ENCODE measurements around the gene LCP1. TPM values are rescaled to one million over a fixed set of nuclear protein-coding genes. Genes with fewer than 3 reads are reported as not detected.

Gene LCP1
- total and polyA plus RNA-seq, 9 of the 15 experiments (the other 6 are each of a cell fraction or from before 2014, with no cell fraction given): 83.0 to 255 (median 163) TPM

DNA sequence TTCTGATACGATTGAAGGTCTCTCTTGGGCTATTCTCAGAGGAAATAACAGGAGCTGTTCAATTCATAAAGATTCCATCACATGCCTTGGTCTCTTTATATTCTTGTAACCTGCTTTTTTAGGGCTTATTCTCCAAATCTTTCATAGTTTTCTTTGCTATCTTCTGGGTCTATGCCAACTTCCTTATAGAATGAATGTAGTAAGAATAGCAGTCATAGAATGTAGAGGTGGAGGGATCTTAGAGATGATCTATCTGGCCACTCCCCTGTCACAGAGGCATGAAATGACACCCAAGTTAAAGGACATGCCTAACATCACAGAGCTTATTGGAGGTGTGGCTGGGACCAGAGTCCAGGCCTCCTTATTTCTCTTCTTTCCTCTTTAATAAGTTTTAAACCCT is 13.2 kb downstream of the LCP1 start:
- peaks cover 8% of the 10 kb centered on the region; the same call in 1 of the 2 replicates for H4K20me1 ChIP-seq (replicated peaks; ENCODE audit: control insufficient read depth, insufficient read depth, low read length)
- intact Hi-C loops (cut with micrococcal nuclease): no loop called here
- 33% methylated on average over 1 of the region's 1 CpG for WGBS (ENCODE audit: insufficient coverage, low coverage, missing lambda C conversion rate)

More for the DNA sequence above, 13.2 kb downstream of the LCP1 start:
- CTCF ChIA-PET (ENCODE audit: low intra/inter-chr PET ratio): no interaction called here
- FAIRE-seq (no peak), ATAC-seq (peak; percentile 55), DNase-seq (ENCODE audit: extremely low read depth in 1 of 4, low spot score in 3 of 4) (no peak)
- no peaks in the 10 kb centered on the region for H3K27me3 ChIP-seq (ENCODE audit: control insufficient read depth in 2 of 2, insufficient read depth in 2 of 2, low read length in 2 of 2)
- no peak overlapping the region for H3K4me2 ChIP-seq (ENCODE audit: insufficient read depth, low read length)
- H2AFZ ChIP-seq (ENCODE audit: low read depth, low read length): no peak overlapping the region
- POLR2A ChIA-PET: interaction anchor here (0.6 to 2.3 kb wide), 6 partner anchors 10 to 1641 kb away, joined by 3 to 8 read pairs (median 3); no protein-coding TSS in a partner anchor
- no peaks in the 10 kb centered on the region for H3K9me1 ChIP-seq (ENCODE audit: control insufficient read depth, insufficient read depth, low read length)
- peaks cover 54% of the 10 kb centered on the region; the same call in 2 of the 3 replicates for H3K36me3 ChIP-seq (ENCODE audit: control insufficient read depth, insufficient read depth, low read length)
- H3K9ac ChIP-seq (ENCODE audit: insufficient read depth in 1 of 2, low read depth in 2 of 2, low read length in 2 of 2): no peak overlapping the region
- TF ChIP-seq, protein P1, sequence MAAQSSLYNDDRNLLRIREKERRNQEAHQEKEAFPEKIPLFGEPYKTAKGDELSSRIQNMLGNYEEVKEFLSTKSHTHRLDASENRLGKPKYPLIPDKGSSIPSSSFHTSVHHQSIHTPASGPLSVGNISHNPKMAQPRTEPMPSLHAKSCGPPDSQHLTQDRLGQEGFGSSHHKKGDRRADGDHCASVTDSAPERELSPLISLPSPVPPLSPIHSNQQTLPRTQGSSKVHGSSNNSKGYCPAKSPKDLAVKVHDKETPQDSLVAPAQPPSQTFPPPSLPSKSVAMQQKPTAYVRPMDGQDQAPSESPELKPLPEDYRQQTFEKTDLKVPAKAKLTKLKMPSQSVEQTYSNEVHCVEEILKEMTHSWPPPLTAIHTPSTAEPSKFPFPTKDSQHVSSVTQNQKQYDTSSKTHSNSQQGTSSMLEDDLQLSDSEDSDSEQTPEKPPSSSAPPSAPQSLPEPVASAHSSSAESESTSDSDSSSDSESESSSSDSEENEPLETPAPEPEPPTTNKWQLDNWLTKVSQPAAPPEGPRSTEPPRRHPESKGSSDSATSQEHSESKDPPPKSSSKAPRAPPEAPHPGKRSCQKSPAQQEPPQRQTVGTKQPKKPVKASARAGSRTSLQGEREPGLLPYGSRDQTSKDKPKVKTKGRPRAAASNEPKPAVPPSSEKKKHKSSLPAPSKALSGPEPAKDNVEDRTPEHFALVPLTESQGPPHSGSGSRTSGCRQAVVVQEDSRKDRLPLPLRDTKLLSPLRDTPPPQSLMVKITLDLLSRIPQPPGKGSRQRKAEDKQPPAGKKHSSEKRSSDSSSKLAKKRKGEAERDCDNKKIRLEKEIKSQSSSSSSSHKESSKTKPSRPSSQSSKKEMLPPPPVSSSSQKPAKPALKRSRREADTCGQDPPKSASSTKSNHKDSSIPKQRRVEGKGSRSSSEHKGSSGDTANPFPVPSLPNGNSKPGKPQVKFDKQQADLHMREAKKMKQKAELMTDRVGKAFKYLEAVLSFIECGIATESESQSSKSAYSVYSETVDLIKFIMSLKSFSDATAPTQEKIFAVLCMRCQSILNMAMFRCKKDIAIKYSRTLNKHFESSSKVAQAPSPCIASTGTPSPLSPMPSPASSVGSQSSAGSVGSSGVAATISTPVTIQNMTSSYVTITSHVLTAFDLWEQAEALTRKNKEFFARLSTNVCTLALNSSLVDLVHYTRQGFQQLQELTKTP (IDR thresholded peaks at IDR 0.05; ENCODE audit: low read depth in 1 of 2, partially characterized antibody in 2 of 2): no peak
- TF ChIP-seq, protein P2, sequence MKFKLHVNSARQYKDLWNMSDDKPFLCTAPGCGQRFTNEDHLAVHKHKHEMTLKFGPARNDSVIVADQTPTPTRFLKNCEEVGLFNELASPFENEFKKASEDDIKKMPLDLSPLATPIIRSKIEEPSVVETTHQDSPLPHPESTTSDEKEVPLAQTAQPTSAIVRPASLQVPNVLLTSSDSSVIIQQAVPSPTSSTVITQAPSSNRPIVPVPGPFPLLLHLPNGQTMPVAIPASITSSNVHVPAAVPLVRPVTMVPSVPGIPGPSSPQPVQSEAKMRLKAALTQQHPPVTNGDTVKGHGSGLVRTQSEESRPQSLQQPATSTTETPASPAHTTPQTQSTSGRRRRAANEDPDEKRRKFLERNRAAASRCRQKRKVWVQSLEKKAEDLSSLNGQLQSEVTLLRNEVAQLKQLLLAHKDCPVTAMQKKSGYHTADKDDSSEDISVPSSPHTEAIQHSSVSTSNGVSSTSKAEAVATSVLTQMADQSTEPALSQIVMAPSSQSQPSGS (CRISPR knock-in tag; IDR thresholded peaks at IDR 0.05): no peak
- TF ChIP-seq MECOM (CRISPR knock-in tag; IDR thresholded peaks at IDR 0.05) (no peak), NFIC (IDR thresholded peaks at IDR 0.05) (0 out of 2 replicates have a peak, but pooled peaks have one; percentile 7)
- peaks cover 96% of the 10 kb centered on the region for H3K79me2 ChIP-seq (ENCODE audit: control insufficient read depth, insufficient read depth, low read length)
- no peaks in the 10 kb centered on the region for H3K9me3 ChIP-seq (replicated peaks; ENCODE audit: control insufficient read depth, insufficient read depth, low read depth, low read length)
- no TSS peak for BruUV-seq (replicated peaks)
- H3K4me1 ChIP-seq (replicated peaks in 1 of 2; ENCODE audit: control insufficient read depth in 2 of 2, insufficient read depth in 2 of 2, low read length in 2 of 2): peaks cover 3 to 22% of the 10 kb centered on the region in 2 experiments; a peak in 4 of 5 replicates
- H3K4me3 ChIP-seq: no peak overlapping the region
- in situ Hi-C loops (cut with MboI): no loop called here
- no peak overlapping the region for H3K27ac ChIP-seq (ENCODE audit: extremely low read depth, low read depth, low read length)

Measured in K562 (cell line).